ENCODE data around the gene ASXL1.
"Not testable (repeated sequence)": the region's sequence is repeated elsewhere in the genome, so short reads cannot be mapped to it uniquely, and the experiment has no call there.

ASXL1 gene

DNA sequence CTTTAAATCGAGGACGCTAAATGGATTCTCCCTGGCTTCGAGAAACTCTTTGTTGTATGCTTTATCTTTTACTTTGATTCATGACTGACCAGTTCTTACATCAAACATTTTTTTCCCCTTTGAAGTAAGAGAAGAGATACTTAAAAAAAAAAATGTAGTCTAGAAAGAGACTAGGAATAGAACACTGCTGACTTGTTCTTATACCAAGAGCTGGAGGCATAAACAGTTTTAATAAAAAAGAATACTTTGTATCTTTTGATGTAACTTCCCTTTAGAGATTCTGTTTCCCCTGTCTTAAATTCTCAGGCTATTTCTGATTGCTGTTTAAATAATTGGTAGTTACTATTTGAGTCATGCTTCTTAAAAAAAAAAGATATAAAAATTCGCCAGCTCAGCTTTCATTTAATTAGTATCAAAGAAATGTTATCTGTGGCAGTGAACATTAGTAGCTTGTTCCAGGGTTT, 4.8 kb downstream of the ASXL1 start:
- no peak for DNase-seq (ENCODE audit: low spot score)

DNA sequence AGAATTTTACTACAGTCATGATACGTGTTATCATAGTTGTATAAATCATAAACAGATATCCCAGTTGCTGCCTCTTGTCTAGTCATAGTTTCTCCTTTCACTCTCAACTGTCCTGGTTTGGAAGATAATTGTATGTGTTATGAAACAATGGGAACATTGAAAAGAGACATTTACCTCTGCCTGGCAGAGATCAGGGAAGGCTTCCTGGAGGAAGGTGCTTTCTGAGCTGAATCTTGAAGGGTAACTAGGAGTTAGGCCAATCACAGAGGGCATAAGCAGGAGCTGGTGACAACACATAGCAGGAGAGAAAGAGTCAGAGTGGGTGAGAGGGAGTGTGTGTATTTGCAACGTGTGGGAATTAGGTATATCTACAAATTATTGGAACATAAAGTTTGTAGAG, 5.4 kb downstream of the ASXL1 start:
- no peak for DNase-seq (ENCODE audit: low spot score)

DNA sequence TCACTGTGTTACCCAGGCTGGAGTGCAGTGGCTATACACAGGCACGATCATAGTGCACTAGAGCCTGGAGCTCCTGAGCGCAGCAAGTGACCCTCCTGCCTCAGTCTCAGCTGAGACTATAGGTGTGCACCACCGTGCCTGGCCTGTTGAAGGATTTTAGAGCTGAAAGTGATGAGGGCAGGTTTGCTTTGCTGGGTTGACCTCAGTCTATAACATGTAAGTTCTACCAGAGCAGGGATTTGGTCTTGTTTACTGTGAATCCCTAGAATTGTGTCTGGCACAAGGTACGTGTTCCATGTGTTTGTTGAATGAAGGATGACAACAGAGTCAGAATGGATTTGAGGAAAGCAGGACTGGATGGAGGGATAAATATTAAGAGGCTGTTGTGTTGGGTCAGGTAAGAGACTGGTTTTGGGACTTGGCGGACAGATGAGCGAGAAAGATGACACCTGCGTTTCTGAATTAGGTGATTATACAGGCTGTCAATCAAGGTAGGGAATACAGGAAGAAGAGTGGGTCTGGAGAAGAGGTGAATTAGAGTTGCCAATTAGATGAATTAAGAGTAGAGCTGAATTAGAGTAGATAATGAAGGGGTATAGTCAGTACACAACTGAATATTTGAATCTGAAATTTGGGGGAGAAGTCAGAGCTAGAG, 6.5 kb downstream of the ASXL1 start:
- no peak for DNase-seq (ENCODE audit: low spot score)

DNA sequence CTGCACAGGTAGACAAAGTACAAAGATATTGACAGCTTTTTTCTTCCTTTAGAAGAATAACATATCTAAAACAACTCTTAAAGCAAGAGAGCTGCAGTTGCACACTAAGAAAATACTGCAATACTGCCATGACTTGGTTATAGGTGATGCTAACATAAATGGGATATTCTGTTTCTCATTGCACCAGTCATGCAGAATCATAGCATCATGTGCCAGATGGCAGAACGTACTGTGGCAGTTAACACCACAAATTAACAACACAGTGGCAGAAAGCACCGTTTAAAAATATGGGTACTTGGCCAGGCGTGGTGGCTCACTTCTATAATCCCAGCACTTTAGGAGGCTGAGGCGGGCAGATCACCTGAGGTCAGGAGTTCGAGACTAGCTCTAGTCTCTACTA, 7.4 kb downstream of the ASXL1 start:
- no peak for DNase-seq (ENCODE audit: low spot score)

DNA sequence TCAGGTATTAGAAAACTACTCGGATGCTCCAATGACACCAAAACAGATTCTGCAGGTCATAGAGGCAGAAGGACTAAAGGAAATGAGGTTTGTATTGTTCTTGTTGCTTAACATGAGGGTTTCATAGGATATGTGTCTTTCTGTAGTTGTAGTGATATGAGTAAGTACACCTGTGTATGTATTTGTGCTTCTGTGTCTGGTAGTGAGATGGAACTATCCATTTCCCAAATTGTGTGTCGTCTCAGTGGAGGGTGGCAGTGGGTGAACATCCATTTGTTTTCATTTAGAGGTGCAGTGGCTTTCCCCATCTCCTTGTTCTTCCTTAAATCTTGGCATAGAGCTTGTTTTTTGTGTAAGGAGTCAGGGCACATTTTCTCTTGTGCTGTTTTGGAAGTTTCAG, 8.2 kb downstream of the ASXL1 start:
- DNase-seq (ENCODE audit: low spot score), result no peak

DNA sequence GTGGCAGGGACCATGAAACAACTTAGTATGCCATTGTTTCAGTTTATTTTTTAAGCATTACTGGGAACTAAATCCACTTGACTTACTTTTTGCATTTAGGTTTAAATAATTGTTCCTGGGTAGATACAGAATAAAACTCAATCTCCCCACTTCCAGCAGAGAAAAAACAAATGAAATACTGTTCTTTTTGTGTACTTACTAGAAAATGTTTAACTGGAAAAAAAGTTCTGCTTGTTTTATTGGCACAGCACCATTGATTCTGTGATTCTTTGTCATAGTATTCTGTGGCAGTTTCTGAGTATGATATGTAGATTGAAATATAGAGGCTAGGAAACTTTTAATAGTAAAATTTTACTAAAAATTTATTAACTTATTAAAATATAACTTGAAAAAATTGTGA, 10.2 kb downstream of the ASXL1 start:
- no peak for DNase-seq (ENCODE audit: low spot score)

DNA sequence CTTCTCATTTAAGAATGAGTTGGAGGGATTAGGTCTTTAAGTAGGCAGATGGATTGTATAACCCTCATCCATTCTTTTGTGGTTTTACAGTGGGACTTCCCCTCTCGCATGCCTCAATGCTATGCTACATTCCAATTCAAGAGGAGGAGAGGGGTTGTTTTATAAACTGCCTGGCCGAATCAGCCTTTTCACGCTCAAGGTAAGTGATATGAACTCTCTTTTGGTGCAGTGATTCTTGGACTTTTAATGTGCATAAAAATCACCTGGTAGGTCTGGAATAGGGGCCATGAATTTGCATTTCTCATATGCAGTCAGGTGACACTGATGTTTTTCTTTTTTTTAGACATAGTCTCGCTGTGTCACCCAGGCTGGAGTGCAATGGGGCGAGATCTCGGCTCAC, 10.8 kb downstream of the ASXL1 start:
- DNase-seq (ENCODE audit: low spot score), result no peak

DNA sequence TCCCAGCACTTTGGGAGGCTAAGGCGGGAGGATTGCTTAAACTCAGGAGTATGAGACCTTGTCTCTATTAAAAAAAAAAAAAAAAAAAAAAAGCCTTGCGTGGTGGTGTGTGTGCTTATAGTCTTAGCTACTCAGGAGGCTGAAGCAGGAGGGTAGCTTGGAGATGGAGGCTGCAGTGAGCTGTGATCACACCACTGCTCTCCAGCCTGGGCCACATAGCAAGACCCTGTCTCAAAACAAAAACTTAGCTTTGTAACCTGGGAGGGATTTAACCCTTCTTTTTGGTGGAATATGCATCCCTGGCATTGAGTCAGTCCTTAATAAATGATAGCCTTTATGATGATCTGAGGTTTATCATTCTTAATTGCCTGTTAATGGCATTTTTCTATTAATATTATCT, 12.8 kb downstream of the ASXL1 start:
- DNase-seq (ENCODE audit: low spot score), result no peak

DNA sequence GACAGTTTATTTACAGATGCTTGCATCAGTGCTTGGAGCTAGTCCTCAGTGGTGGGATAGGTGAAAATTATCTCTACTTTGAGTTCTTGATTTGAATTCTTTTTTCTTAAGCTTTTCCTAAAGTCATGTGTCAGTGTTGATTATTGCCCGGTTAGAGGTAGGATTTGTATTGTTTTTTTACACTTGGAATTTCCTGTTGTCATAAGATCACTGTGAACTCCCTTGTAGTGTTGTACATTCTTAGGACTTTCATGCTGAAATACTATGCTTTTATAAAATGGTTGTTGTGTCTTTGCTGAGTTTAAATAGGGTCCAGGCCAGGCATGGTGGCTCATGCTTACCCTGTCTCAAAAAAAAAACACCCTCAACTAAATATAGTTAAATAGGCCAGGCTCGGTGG, 20.3 kb downstream of the ASXL1 start:
- no peak for DNase-seq (ENCODE audit: low spot score)

DNA sequence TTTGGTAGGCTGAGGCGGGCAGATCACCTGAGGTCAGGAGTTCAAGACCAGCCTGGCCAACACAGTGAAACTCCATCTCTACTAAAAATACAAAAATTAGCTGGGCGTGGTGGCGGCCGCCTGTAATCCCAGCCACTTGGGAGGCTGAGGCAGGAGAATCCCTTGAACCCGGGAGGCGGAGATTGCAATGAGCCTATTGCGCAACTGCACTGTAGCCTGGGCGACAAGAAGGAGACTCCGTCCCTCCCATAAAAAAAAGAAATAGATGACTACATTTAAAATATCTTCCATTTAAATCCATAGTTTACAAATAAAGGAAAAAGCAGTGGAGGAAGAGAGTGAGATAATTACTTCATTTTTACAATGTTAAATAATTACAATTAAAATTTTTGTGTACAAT, 21.9 kb downstream of the ASXL1 start:
- DNase-seq (ENCODE audit: low spot score), result not testable (repeated sequence)

DNA sequence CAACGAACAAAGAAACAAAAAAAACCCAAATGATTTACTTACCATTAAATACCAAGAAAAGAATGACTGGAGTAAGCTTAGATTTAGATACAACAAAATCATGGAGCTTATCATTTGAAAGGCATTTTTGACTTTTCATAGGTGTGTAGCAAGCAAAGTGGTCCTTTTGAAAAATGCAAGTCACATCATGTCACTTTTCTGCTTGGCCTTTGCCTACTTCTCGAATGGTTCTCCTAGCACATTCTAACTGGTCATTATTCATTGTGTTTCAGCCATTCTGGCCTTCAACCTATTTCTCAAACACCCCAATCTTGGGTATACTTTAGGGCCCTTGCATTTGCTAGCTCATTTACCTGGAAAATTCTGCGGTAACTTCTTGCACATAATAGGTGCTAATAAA, 22.6 kb downstream of the ASXL1 start:
- no peak for DNase-seq (ENCODE audit: low spot score)

DNA sequence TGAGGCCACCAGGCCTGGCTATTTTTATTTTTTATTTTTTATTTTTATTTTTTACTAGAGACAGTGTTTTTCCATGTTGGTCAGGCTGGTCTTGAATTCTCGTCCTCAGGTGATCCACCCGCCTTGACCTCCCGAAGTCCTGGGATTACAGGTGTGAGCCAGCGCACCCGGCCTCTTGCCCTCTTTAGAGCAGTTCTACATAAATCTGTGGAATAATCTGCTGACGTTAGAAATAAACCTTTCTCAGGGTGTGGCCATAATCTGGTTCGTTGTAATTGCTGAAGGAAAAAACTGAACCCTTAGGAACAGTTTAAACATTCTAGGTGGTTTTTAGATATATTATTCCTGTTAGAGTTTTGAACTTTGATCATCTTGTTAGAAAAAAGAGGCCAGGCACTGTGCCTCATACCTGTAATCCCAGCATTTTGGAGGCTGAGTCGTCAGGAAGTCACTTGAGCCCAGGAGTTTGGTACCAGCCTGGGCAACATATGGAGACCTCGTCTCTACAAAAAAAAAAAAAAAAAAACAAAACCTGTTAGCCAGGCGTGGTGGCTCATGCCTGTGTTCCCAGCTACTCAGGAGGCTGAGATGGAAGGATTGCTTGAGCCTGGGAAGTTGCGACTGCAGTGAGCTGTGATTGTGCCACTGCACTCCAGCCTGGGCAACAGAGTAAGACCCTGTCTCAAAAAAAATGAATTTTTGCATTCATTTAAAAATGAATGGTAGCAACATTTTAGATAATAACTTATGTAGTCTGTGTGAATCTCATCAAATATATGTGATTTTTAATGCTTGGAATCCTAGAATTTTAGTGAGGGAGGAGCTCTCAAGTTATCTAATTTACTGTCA, 24.2 kb downstream of the ASXL1 start:
- DNase-seq (ENCODE audit: low spot score), result no peak

DNA sequence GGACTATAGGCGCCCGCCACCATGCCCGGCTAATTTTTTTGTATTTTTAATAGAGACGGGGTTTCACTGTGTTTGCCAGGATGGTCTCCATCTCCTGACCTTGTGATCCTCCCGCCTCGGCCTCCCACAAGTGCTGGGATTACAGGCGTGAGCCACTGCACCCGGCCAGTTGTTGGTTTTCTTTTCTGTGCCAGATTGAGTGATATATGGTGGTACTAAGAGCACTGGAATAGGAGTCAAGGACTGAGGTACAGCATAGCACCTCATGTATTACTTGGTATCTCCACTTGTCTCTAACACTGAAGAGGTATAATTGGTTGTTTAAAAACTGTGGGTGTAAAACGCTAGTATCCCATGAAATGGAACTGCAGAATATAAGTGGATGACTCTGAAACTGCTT, 25.3 kb downstream of the ASXL1 start:
- not testable (repeated sequence) for DNase-seq (ENCODE audit: low spot score)

DNA sequence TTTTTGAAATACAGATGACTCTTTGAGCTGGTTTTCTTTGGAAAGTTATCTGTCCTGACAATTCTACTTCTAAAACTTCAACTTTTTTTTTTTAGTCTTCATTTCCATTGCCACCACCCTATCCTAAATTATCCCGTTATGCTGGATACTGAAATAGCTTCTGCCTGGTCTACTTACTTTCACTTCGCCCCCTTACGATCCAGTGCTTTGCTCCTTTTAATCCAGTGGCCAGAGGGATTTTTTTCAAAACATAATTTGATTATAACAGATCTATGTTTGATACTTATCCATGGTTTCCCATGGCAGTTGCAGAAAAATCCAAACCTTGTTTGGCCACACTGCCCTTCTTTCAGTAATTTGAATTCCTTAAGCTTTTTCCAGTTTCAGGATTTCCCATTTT, 27.4 kb downstream of the ASXL1 start:
- DNase-seq (ENCODE audit: low spot score), result no peak

DNA sequence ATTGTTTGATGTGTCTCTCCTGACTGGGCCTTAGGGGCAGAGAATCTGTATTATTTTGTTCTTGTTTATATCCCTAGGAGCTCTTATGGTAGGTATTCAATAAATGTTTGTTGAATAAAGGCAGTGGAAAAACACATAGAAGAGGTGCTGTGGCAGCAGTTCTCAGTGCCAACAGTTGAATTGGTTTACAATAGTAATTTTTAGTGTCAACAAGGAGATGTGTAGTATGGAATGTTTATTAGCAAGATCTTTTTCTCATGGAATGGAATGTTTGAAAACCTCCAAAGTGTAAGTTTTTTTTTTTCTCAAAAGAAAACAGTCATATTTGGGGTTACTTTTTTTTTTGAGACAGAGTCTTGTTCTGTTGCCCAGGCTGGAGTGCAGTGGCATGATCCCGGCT, 28.0 kb downstream of the ASXL1 start:
- no peak for DNase-seq (ENCODE audit: low spot score)

DNA sequence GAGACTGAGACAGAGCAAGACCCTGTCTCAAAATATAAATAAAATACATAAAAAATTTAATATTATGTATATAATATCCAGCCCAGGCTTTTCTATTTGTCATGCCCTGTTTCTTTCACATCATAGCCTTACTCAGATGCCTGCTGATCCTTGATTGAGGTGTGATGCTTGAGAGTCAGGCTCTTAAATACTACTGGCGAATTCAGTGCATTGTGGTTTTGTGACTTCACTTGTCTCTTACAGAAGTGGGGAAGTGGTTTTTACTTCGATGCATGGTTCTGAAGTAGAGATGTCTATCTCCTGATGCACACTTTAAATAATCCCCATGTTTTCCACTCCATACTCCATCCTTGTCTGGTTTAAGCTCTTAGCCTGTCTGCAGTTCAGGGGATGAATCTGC, 29.1 kb downstream of the ASXL1 start:
- no peak for DNase-seq (ENCODE audit: low spot score)

DNA sequence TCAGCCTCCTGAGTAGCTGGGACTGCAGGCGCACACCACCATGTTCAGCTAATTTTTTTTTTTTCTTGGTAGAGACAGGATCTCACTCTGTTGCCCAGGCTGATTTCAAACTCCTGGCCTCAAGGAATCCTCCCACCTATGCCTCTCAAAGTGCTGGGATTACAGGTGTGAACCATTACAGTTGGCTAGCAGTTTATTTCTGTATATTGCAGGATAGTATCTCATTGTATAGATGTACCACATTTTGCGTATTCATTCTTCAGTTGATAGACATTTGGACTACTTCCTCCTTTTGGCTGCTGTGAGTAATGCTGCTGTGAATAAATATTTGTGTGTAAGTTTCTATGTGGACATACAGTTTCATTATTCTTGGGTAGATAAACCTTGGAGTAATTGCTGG, 32.9 kb downstream of the ASXL1 start:
- DNase-seq (ENCODE audit: low spot score), result no peak

DNA sequence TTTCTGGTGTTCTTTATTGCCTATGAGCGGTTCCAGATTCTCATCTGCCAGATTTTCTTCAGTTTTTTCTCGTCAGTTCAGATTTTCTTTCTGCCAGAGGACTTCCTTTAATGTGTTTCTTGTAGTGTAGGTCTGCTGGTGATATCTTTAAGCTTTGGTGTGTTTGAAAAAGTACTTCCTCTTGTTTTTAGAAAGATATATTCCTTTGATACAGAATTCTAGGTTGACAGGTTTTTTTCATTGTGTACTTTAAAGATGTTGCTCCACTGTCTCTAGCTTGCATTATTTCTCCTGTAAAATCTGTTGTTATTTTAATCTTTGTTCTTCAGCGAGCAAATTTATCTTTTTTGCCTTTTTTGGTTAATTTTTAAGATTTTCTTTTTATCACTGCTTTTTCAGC, 36.9 kb downstream of the ASXL1 start:
- no peak for DNase-seq (ENCODE audit: low spot score)

DNA sequence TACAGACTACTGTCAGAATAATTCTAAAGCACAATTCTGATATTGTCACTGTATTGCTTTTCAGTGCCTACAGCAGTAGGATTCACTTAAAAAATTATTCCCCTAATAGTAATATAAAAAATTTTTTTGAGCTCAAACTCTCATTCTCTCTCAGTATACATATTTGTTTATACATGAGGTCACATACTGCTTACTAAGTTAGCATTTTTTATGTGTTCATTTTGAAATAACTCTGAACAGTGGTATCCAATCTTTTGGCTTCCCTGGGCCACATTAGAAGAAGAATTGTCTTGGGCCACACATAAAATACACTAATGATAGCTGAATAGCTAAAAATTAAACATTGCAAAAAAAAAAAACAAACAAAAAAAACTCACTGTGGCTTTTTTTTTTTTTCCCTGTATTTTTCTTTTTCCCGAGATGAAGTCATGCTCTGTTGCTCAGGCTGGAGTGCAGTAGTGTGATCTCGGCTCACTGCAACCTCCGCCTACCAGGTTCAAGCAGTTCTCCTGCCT, 38.6 kb downstream of the ASXL1 start:
- DNase-seq (ENCODE audit: low spot score), result no peak

DNA sequence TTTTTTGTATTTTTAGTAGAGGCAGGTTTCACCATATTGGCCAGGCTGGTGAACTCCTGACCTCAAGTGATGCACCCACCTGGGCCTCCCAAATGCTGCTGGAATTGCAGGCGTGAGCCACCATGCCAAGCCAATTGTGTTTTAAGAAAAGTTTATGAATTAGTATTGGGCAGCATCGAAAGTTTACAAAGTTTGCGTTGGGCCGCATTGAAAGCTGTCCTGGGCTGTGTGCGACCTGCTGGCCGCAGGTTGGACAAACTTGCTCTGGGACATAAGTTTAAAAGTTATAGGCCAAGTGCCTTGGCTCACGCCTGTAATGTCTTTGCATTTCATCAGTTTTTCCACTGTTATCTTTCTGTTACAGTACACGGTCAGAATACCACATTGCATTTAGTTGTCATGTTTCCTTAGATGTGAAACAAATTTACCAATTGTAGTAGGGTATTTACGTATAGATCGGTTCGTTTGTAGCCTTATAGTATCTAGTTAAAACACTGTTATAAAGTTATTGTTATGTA, 39.5 kb downstream of the ASXL1 start:
- DNase-seq (ENCODE audit: low spot score), result no peak

DNA sequence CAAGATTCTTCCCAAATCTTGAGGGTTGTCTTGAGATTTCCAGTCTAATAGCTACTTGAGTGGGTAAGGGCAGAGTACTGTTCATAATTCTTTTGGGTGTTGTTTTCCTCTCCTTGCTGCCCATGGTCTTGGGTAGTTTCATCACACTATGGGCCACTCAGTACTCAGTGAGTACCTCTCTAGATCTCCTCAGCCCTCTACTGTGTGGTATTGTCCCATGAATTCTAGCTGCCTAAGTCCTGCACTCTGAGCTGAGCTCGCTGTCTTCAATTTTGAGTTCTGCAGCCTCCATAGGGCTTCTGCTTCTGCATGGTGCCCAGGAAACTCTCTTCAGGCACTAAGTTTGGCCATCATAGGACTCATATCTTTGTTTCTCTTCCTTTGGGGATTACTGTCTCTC, 42.3 kb downstream of the ASXL1 start:
- DNase-seq (ENCODE audit: low spot score), result no peak

DNA sequence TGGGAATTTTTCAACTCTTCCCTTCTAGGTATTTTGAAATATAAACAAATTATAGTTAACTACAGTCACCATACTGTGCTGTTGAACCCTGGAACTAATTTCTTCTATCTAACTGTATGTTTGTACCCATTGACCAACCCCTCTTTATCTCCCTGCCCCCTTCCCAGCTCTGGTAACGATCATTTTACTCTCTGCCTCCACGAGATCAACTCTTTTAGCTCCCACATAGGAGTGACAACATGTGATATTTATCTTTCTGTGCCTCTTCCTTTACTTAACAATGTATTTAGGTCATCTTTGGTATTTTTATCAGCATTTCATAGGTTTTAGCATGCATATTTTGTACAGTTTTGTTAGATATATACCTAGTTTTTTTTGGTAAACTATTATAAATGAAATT, 45.9 kb downstream of the ASXL1 start:
- DNase-seq (ENCODE audit: low spot score), result no peak

DNA sequence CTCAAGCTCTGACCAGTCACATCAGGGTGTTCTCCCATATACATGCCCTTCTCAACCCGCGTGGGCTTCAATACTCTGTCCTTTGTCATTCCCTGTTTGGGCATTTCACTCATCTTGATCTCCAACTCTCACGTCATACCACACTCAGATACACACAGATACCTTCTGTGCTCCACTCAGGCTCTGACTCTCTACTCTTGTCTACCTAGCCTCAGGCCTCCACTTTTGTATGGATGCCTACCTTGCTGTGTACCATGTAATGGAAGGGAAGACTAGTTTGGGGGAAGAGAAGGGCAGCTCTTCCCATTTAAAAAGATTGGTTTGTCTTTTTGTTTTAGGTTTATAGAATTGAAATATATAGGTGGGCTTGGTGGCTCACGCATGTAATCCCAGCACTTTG, 48.6 kb downstream of the ASXL1 start:
- DNase-seq (ENCODE audit: low spot score), result no peak

All from LoVo (cell line).